Activated naive CD4-positive, alpha-beta T cell treated with Interleukin-2 at 50 U/mL for 16 hours (primary cell): ENCODE results near the gene AGRN.
"Not testable (repeated sequence)": the region's sequence is repeated elsewhere in the genome, so short reads cannot be mapped to it uniquely, and the experiment has no call there.

Experiments used
- DNase-seq: peaks from one replicate; pipeline ENCODE4 v3.0.0-alpha.2; 2020

AGRN gene

DNA sequence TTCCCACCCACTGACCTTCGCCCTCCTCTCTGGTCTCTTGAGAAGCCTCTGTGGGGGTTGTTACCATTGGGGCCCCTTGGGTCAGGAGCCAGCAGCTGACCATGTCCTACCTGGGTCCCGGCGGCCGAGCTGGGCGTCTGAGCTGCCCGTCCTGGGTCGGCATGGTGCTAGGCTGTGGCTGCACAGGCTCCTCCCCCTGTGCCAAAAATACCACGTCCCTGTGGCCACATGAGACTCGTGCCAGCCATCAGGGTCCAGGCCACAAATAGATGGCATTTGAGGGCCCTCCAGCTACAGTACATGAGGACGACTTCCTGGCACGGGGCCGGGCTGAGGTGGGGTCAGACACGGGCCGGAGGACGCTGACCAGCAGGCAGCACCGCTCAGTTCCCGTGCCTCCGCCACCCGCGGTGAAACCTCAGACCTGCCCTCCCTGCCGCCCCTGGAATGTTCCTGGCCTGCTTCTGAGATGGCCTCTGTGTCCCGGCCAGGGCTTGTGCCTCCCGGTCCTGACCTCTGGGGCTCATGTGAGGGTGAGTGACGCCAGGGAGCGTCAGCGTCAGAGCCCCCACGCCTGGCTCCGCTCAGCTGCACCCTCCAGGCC, 37.9 kb upstream of the AGRN start, which contains the start of gene PERM1:
TSS of gene PERM1 (minus strand) at position 139 of the 604 bp plus-strand sequence. CDS start 1,064 bp downstream, outside the sequence.
- no peak for DNase-seq

DNA sequence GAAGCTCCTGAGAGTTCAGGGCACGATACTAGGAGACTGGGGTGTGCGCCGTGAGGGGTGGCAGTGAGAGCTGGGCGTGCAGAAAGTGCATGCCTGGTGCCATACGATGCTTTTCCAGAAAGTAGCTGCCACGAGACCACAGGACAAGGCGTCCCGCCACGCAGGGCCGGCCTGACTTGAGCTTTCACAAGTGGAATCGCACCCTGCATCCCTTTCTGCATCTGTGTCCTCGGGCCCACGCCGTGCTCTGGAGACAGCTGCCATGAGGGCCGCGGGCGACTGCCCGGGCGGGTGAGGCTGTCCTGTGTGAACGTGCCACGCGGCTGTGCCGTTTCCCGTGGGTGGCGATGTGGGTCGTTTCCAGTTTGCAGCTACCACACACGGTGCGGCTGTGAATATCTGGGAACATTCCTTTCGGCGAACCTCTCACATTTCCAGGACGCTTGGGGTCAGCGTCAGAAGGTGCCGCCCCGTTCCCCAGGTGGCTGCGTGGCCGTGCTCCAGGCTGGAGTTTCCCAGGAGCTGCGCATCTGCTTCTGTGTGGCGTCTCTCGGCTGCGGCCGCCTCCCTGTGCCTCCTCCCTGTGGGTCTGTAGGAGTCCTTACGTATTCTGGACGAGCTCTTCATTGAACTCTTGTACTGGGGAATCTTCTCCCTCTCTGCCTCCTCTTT, 37.0 kb upstream of the AGRN start:
- DNase-seq, result no peak

DNA sequence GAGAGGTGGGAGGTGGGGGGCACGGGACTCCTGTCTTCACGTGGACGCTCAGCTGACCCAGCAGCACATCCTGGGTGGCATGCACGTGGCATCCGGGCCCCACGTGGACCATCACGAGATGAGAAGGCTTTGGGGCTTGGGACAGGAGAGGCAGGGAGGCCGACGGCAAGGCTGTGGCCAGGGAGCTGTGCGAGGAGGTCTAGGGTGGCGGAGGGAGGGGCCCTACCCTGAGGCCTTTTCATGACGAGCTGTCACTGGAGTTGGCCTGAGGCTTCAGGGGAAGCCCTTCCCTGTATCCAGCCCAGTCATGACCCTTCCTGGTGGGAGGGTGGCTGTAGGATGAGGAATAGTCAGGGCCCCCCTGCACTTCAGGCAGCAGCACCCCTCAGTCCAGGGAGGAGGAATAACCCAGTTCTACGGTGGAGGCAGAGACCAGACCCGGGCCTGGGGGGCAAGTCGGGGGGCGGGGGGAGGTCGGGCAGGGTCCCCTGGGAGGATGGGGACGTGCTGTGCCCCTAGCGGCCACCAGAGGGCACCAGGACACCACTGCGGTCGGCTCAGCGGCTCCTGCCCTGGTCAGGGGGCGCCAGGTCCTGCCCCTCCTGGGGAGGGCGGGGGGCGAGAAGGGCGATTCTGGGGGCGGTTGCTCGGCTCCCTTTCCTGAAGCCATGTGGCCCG, 36.0 kb upstream of the AGRN start:
- peak; percentile 68 for DNase-seq

DNA sequence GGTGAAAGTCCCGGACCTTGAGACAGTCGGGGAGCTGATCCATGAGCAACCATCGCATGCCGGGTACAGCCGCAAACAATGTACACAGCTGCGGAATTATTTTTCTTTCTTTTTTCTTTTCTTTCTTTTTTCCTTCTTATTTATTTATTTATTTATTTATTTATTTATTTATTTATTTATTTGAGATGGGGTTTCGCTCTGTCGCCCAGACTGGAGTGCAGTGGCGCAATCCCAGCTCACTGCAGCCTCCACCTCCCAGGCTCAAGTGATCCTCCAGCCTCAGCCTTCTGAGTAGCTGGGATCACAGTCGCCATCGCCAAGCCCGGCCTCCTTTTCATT, 35.5 kb upstream of the AGRN start:
- DNase-seq, result no peak

GRCh38 chr1:985126-985525, 34.8 kb upstream of the AGRN start:
- no peak for DNase-seq

DNA sequence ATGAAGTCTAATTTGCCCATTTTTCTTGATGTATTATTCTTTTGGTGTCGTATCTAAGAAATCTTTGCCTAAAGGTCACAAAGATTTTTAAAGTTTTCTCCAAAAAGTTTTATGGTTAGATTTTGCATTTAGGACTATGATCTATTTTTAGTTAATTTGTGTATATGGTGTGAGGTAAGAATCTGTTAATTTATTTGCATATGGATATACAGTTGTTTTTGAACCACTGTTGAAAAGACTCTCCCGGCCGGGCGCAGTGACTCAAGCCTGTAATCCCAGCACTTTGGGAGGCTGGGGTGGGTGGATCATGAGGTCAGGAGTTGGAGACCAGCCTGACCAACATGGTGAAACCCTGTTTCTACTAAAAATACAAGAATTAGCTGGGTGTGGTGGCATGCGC, 31.9 kb upstream of the AGRN start:
- not testable (repeated sequence) for DNase-seq

GRCh38 chr1:991275-991674, 28.6 kb upstream of the AGRN start:
- not testable (repeated sequence) for DNase-seq

DNA sequence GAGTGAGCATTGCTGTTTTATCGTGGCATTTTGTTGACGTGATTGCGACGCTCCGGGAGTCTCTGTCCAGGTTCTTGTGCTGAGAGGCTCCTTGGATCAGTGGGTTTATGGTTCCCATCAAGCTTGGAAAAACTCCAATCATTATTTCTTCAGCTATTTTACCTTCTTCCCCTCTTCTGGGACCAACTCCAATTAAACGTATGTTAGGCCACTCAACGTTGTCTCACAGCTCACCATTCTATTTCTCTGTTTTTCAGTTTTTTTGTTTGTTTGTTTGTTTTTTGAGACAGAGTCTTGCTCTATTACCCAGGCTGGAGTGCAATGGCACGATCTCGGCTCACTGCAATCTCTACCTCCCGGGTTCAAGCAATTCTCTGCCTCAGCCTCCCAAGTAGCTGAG, 28.0 kb upstream of the AGRN start:
- no peak for DNase-seq

DNA sequence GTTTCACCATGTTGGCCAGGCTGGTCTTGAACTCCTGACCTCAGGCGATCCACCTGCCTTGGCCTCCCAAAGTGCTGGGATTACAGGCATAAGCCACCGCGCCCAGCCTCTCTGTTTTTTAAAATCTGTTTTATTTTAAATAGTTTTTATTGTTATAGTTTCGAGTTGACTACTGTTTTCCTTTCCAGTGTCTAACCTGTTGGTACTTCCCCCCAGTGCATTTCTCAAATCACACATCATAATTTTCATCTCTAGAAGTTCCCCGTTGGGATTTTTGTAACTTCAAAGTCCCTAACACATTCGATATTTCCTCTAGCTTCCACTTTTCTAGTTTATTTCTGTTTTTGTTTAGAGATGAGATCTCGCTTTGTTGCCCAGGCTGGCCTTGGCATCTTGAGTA, 27.6 kb upstream of the AGRN start:
- no peak for DNase-seq

GRCh38 chr1:993379-993995, 26.4 kb upstream of the AGRN start:
- DNase-seq, result no peak

DNA sequence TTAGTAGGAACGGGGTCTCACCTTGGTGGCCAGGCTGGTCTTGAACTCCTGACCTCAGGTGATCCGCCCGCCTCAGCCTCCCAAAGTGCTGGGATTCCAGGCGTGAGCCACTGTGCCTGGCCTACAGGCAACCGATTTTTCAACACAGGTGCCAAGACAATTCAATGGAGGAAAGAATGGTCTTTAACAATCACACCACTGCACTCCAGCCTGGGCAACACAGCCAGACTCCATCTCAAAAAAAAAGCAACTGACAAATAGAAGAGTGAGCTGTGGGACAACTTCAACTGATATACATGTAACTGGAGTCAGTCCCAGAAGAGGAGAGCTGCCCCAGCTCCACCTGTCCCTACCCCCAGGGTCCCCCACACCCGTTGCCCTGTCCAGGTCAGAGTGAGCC, 25.4 kb upstream of the AGRN start:
- not testable (repeated sequence) for DNase-seq

- no peak for DNase-seq
Observed at GRCh38 chr1:995665-996633, 24.0 kb upstream of the AGRN start.

DNA sequence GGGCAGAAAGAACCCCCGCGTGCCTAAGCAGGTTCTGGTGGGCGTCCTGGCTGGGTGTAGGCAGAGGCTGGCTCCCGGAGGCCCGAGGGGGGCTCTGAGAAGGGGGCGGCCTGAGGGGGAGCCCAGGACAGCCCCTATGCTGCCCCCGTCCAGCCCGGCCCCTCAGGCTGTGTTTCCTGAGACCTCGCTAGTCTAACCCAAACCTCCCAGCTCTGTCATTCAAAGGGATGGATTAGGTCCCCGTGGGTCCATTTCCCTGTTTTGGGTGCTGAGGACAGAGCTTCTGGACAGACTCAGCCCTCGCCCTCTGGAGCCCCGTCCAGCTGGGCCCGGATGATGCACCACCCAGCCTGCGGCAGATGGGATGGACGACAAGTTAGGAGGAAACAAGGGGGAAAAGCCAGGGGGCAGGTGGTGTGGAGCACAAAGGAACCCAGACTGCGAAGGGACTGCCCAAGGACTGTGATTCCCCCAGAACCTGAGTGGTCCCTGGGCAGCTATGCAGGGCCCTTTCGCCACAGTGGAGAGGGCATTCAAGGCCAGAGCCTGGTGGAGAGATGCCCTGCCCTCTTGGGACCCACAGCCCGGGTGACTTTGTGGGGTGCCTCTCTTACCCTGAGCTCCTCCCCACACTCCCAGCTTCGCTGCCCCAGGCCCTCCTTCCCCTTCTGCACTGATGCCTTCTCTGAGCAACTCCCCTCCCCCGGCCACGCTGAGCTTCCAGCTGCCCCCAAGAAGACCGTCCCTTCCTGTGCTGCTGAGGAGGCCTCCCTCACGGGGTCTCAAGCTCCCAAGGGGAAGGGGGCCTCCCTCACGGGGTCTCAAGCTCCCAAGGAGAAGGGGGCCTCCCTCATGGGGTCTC, 22.8 kb upstream of the AGRN start:
- DNase-seq, result no peak

DNA sequence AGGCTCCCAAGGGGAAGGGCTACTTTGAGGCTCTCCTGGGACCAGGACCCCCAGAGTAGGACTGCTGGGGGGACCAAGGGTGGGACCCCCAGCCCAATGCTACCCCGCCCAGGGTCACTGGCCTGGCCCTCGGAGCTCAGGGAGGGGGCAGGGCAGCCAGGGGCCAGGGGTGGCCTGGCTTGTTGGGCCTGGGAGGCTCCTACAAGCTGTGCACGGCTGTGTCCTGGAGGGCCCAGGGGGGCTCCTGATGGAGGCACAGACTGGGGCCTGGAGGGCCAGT, 22.3 kb upstream of the AGRN start:
- DNase-seq, result no peak

DNA sequence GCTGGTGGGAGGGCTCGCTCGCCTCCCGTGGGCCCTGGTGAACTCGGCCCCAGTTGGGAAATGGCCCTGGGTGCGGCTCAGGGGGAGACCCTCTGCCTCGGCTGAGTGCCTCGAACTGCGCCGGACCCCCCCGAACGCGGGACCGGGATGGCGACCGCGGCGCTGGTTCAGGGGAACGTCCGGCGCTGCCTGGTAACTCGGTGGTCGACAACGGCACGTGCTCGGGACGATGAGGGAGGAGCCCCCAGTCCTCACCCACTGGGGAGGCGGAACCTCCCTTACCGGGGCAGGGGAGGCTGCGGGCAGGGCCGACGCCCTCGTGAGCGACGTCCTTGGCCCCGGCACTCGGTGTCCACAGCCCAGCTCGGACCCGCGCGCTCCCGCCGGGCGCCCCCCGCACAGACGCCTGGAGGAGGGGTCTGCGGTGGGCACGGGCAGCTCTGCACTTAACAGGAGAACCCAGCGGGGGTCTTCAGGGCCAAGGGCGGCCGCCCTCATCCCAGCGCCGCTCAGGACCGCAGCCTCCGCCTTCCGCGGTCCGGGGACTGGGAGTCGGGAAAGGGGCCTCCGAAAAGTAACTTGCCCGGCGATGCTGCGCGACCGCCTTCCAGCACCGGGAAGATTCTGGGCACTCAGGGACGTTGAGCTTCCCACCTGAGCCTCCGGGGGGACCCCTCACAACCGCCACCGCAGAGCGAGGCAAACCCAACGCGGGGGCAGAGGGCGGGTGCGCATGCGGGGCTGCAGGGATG, 21.8 kb upstream of the AGRN start:
- DNase-seq, result no peak

DNA sequence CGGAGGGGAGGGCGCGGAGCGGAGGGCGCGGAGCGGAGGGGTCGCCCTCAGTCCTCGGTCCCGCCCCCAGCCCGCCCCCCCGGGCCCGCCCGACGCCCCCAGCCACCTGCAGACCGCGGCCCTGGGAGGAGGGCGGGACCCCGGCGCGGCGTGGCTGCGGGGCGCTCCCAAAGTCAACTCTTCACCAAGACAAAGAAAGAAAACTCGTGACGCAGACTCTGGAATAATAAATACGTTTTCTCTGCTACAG, 21.2 kb upstream of the AGRN start:
- DNase-seq, result no peak

DNA sequence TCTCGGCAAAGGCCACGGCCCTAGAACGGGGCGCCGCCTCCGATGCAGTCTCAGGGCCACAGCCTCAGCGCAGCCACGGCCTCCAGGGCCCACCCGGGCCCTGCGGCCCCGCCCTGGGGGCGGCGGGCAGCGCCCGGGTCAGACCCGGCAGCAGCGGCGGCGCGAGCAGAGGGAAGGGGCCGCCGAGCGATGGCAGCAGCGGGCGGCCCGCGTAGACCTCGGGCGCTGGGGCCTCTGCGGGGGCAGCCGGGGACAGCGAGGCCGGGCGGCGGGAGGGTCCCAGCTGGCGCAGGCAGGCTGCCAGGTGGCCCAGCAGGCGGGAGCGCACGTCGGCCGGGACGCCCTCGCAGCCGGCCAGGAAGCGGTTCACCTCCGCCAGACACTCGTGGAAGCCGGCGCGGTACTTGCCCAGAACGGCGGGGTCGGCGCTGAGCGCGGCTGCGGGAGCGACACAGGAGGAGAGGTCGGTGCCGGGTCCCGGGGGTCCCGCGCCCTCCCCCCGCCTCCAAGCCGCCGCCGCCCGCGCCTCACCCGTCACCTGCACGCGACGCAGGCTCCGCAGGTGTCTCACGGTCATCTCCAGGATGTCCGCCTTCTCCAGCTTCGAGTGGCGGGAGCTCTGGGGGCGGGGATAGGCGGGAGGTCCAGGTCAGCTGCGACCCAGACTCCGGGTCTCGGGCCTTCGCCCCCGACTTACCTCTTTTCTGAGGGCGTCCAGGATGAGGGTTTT, 20.8 kb upstream of the AGRN start:
- no peak for DNase-seq

GRCh38 chr1:999725-1000356, 20.1 kb upstream of the AGRN start, which contains the start of gene HES4:
Gene HES4 (minus strand): TSS chr1:1000097. CDS start chr1:999973, 124 bp downstream.
- peak; percentile 64 for DNase-seq

- DNase-seq, result peak; percentile 70
Observed at GRCh38 chr1:1000357-1001056, 19.4 kb upstream of the AGRN start.
